GM12878 (cell line): ENCODE measurements around the gene TTLL8. TPM values are rescaled to one million over a fixed set of nuclear protein-coding genes. Genes with fewer than 3 reads are reported as not detected.

ENCODE experiments used
- ATAC-seq: fragments of 200-7000 bp; cut with Tn5 transposase; 3 replicates; pipeline ENCODE4 v1.9.1; 2020; ENCODE audit warnings: mild to moderate bottlenecking, moderate library complexity
- BruUV-seq: library from RNA; stranded (reverse); fragments of 400-500 nt; replicated peaks from 2 replicates; lab custom pipeline; 2021; lab: Mats Ljungman, UMichigan
- CTCF ChIA-PET: fragments of 300-600 bp; sonication (Branson Sonifier 250); formaldehyde crosslinking; extraction: SDS; loops from one replicate; lab custom pipeline; 2021; ENCODE audit warnings: inconsistent platforms; lab: Yijun Ruan, JAX
- POLR2A ChIA-PET: fragments of 350-600 bp; formaldehyde crosslinking; extraction: SDS; loops from one replicate; lab custom pipeline; 2021; ENCODE audit warnings: inconsistent platforms; lab: Charles Lee
- RAD21 ChIA-PET: fragments of 300-600 bp; sonication (Branson Sonifier 250); formaldehyde crosslinking; loops from one replicate; lab custom pipeline; 2023; ENCODE audit warnings: antibody characterized with exemption; ENCODE audit not compliant: unreplicated experiment; lab: Charles Lee
- SMC1A ChIA-PET: fragments of 300-600 bp; sonication (Branson Sonifier 250); formaldehyde crosslinking; loops from one replicate; lab custom pipeline; 2023; ENCODE audit not compliant: unreplicated experiment, uncharacterized antibody; lab: Charles Lee
- DNase-seq: peaks from one replicate; pipeline ENCODE4 v3.0.0-alpha.2; 2011; ENCODE audit warnings: low read depth, low spot score
- FAIRE-seq: peaks from 3 replicates; lab custom pipeline; 2011; peaks lifted over from hg19 to GRCh38; lab: Jason Lieb, UNC
- H2AFZ ChIP-seq: 2 replicates; pipeline ENCODE4 v1.6.0; 2011; ENCODE audit warnings: low read depth, low read length, control low read depth; ENCODE audit not compliant: control insufficient read depth
- H3K27ac ChIP-seq: 2 replicates; pipeline ENCODE4 v1.5.1; 2011; ENCODE audit warnings: control low read depth; ENCODE audit not compliant: control insufficient read depth, insufficient read depth
- H3K27me3 ChIP-seq, 2 experiments: replicated peaks in 1 of 2; 2 replicates each; pipeline versions ENCODE4 v1.6.0 to v1.6.1; 2011; ENCODE audit warnings: low read length in 1 of 2; ENCODE audit not compliant: control insufficient read depth in 2 of 2, insufficient read depth in 2 of 2
- H3K36me3 ChIP-seq, 2 experiments: 2 replicates each; pipeline ENCODE4 v1.5.1; 2011; ENCODE audit warnings: low read length in 1 of 2; ENCODE audit not compliant: control insufficient read depth in 2 of 2, insufficient read depth in 2 of 2
- H3K4me1 ChIP-seq: 2 replicates; pipeline ENCODE4 v1.6.1; 2011; ENCODE audit warnings: mild to moderate bottlenecking, low read length, moderate library complexity, mixed read lengths; ENCODE audit not compliant: control insufficient read depth, insufficient read depth
- H3K4me2 ChIP-seq: 2 replicates; pipeline ENCODE4 v1.6.0; 2011; ENCODE audit warnings: control low read depth; ENCODE audit not compliant: control insufficient read depth, insufficient read depth
- H3K4me3 ChIP-seq: fragments of 200-600 bp; sonication (generic); 2 replicates; pipeline ENCODE4 v1.5.1; 2016
- H3K79me2 ChIP-seq: 2 replicates; pipeline ENCODE4 v1.6.0; 2011; ENCODE audit warnings: low read length; ENCODE audit not compliant: control insufficient read depth, insufficient read depth
- H3K9ac ChIP-seq: 2 replicates; pipeline ENCODE4 v1.8.0; 2011; ENCODE audit warnings: low read length, control low read depth, mixed read lengths; ENCODE audit not compliant: control insufficient read depth, insufficient read depth
- H3K9me3 ChIP-seq: replicated peaks from 3 replicates; pipeline ENCODE4 v1.5.1; 2011; ENCODE audit warnings: mild to moderate bottlenecking, low read length; ENCODE audit not compliant: control insufficient read depth, insufficient read depth
- H4K20me1 ChIP-seq: 2 replicates; pipeline ENCODE4 v1.6.0; 2011; ENCODE audit not compliant: control insufficient read depth, insufficient read depth
- HCFC1 ChIP-seq: fragments of 150-350 bp; IDR thresholded peaks from 2 replicates; pipeline ENCODE4 v1.6.1; 2014; ENCODE audit warnings: low read length
- IRF3 ChIP-seq: fragments of 450-650 bp; IDR thresholded peaks from 2 replicates; pipeline ENCODE4 v1.6.1; 2014; ENCODE audit warnings: mild to moderate bottlenecking
- MTA3 ChIP-seq: IDR thresholded peaks from 2 replicates; pipeline ENCODE4 v1.6.1; 2012; ENCODE audit warnings: low read length, inconsistent platforms, borderline replicate concordance
- MXI1 ChIP-seq: fragments of 150-350 bp; IDR thresholded peaks from 2 replicates; pipeline ENCODE4 v1.6.1; 2011; ENCODE audit warnings: low read depth, mild to moderate bottlenecking, inconsistent platforms, low read length, improper control_type of control experiment
- NBN ChIP-seq: fragments of 450-650 bp; IDR thresholded peaks from 2 replicates; pipeline ENCODE4 v1.6.1; 2016
- NR2C1 ChIP-seq: fragments of 450-650 bp; IDR thresholded peaks from 2 replicates; pipeline ENCODE4 v1.6.1; 2017; ENCODE audit warnings: antibody characterized with exemption, mild to moderate bottlenecking, moderate library complexity
- REST ChIP-seq: IDR thresholded peaks from 2 replicates; pipeline ENCODE4 v1.6.1; 2012; ENCODE audit warnings: mild to moderate bottlenecking, low read depth, low read length
- SMARCA5 ChIP-seq: fragments of 450-650 bp; IDR thresholded peaks from 2 replicates; pipeline ENCODE4 v1.6.1; 2017; ENCODE audit warnings: mild to moderate bottlenecking
- ZBTB4 ChIP-seq: fragments of 450-650 bp; formaldehyde crosslinking; IDR thresholded peaks from 2 replicates; pipeline ENCODE4 v1.4.0; 2022; ENCODE audit warnings: mild to moderate bottlenecking, moderate library complexity
- WGBS: methylation state at CpG from one replicate; pipeline ENCODE4 v1.1.6; 2016; ENCODE audit warnings: low lambda C conversion rate; ENCODE audit not compliant: insufficient replicate concordance, insufficient coverage; ENCODE audit errors: missing lambda C conversion rate; 5-methylcytosine and 5-hydroxymethylcytosine counted together
- in situ Hi-C: fragments of 300-500 bp; cut with MboI; formaldehyde crosslinking; loops from 9 replicates; pipeline ENCODE4 v1.14.3; 2018; ENCODE audit warnings: mixed read lengths
- intact Hi-C: fragments of 100-400 bp; cut with micrococcal nuclease; formaldehyde crosslinking; loops from one replicate; pipeline ENCODE4 v1.14.2; 2022; ENCODE audit not compliant: unreplicated experiment
- polyA plus RNA-seq, 11 experiments: library from polyadenylated mRNA; depleted of rRNA in 4 of 11; unstranded in 6 of 11; stranded (reverse) in 5 of 11; fragments of >200 nt; fragmentation: Nextera tagmentation in 4 of 11; fragmentation: Illumina TruSeq in 1 of 11; extraction: Ambion mirVana in 4 of 11; extraction: Trizol in 1 of 11; gene quantifications; 1 replicate in 1 of 11; 2 replicates in 10 of 11; pipeline versions ENCODE4 v1.2.1 to v1.2.3, GENCODE V29; 2011 to 2016; ENCODE audit warnings: inconsistent platforms in 2 of 11, missing spikeins in 2 of 11, low read depth in 1 of 11
- total RNA-seq, 4 experiments: library from RNA; depleted of rRNA in 3 of 4; stranded (reverse); fragments of >200 nt in 3 of 4; fragmentation: Illumina TruSeq in 1 of 4; extraction: Trizol in 1 of 4; gene quantifications; 2 replicates each; pipeline versions ENCODE4 v1.2.1 to v1.2.3, GENCODE V29; 2013 to 2021

Gene TTLL8
- total and polyA plus RNA-seq, 10 of the 15 experiments (the other 5 are each of a cell fraction or from before 2014, with no cell fraction given): not detected

DNA sequence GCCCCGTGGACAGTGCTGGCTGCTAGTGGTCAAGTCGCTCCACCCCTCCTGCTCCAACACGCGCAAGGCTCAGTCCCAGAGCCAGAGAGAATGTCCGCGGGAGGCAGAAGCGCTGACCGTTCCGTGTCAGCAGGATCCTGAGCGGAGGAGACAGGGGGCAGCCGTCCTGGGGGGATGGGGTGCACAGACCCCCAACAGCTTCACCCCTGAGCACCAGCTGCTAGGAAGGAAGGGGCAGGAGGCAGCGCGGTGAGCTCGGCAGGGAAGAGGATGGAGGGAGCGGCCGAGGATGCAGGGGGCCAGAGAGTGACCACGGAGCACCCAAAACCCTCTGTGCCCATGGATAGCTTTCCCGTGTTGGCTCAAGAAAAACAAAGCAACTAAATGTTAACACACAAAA, 6.4 kb upstream of the TTLL8 start (continued):
- no peak for TF ChIP-seq REST

DNA sequence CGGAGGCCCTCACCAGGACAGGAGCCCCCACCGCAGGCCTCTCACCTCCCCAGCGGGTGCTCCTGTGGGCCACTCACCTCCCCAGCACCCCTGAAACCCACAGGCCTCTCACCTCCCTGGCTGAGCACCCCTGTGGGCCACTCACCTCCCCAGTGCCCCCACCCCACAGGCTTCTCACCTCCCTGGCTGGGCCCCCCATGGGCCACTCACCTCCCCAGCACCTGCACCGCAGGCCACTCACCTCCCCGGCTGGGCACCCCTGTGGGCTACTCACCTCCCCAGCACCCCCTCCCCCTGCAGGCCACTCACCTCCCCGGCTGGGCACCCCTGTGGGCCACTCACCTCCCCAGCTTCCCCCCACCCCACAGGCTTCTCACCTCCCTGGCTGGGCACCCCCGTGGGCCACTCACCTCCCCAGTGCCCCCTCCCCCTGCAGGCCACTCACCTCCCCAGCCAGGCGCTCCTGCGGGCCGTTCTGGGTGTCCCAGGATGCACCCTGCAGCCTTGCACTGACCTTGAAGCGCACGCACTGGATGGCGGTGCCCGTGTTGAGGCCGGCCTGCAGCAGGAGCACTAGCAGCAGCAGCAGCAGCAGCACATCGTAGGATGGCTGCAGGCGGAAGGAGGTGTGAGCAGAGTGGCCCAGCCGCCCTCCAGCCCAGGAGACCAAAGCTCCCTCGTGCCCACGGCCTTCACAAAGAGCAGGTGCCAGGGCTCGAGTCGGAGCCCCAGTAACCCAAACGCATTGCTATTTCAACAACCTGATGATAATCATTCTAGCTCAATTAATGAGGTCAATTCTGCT, 5.7 kb upstream of the TTLL8 start:
- Histone ChIP-seq H3K4me2 (no peak overlapping the region), H3K4me3 (no peak overlapping the region), H3K27ac (no peak overlapping the region), H3K36me3 (no peaks in the 10 kb centered on the region), H4K20me1 (no peaks in the 10 kb centered on the region), H2AFZ (no peak overlapping the region), H3K9ac (no peak overlapping the region), H3K9me3 (no peaks in the 10 kb centered on the region), H3K79me2 (no peaks in the 10 kb centered on the region), H3K4me1 (no peaks in the 10 kb centered on the region), H3K27me3 (no peaks in the 10 kb centered on the region; a peak in 2 of 4 replicates)
- FAIRE-seq (no peak), DNase-seq (no peak), ATAC-seq (no peak)
- ChIA-PET POLR2A (no interaction called here), SMC1A (no interaction called here), RAD21 (no interaction called here), CTCF (no interaction called here)
- no peak for TF ChIP-seq MTA3
- TF ChIP-seq ZBTB4 (CRISPR knock-in tag): no peak
- no peak for TF ChIP-seq MXI1
- TF ChIP-seq NR2C1: no peak
- TF ChIP-seq HCFC1: no peak
- TF ChIP-seq SMARCA5: no peak
- no peak for TF ChIP-seq NBN
- TF ChIP-seq IRF3: no peak
- intact Hi-C loops (no loop called here), in situ Hi-C loops (no loop called here)
- 66% methylated on average over 19 of the region's 23 CpGs for WGBS
- no TSS peak for BruUV-seq
